CD4-positive, alpha-beta T cell treated with Interleukin-4 for 4 hours (primary cell): ENCODE results near the gene TRDN.

ENCODE experiments used
- DNase-seq: peaks from one replicate; pipeline ENCODE4 v3.0.0-alpha.2; 2020

TRDN gene, protein sequence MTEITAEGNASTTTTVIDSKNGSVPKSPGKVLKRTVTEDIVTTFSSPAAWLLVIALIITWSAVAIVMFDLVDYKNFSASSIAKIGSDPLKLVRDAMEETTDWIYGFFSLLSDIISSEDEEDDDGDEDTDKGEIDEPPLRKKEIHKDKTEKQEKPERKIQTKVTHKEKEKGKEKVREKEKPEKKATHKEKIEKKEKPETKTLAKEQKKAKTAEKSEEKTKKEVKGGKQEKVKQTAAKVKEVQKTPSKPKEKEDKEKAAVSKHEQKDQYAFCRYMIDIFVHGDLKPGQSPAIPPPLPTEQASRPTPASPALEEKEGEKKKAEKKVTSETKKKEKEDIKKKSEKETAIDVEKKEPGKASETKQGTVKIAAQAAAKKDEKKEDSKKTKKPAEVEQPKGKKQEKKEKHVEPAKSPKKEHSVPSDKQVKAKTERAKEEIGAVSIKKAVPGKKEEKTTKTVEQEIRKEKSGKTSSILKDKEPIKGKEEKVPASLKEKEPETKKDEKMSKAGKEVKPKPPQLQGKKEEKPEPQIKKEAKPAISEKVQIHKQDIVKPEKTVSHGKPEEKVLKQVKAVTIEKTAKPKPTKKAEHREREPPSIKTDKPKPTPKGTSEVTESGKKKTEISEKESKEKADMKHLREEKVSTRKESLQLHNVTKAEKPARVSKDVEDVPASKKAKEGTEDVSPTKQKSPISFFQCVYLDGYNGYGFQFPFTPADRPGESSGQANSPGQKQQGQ

GRCh38 chr6:123636782-123637181 is at the start of gene TRDN:
TRDN (minus strand) TSS chr6:123636950; CDS start chr6:123636775, 175 bp downstream.
- DNase-seq, result no peak

DNA sequence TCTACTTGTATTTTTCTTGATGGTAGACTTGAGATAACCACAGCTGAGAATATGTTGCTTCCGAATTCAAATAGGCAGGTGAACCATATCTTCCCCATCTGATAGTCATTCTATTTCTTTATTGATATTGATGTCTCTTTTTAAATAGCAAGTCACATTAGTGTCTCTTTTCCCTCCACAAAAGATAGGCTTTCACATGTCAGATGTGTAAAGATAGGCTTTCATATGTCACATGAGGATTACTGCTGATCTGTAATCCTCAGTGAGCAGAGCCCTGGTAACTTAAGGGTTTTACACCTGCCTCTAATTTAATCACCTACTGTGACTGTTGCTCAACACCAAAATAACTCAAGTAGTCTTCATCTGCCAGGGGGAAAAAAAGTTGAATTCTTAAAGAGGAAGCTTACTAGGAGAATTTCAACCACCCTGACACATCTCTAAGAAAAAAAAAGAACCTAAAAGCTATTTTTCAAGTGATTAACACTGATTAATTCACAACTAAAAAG is 45.3 kb upstream of the TRDN start:
- no peak for DNase-seq

DNA sequence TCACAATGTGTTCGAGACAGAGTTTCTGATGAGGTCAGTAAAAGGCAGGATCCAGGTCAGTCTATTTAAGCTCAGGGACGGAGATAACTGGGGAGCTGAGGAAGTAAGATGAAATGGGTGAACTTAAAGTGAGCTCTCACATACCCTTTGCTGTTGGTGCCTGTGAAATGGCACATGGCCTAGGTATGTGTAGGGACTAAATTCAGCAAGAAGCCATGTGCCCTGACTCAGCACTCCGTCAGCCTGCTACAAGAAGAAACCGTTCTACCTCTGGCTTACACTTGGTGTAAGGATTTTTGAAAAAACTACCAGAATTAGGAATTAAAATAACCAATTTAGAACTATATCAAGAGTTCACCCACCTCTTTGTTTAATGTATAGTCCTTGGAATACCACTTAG is 41.1 kb upstream of the TRDN start:
- no peak for DNase-seq

- no peak for DNase-seq
Observed at GRCh38 chr6:123676793-123677192, 40.0 kb upstream of the TRDN start.

- DNase-seq, result no peak
Observed at GRCh38 chr6:123668965-123669591, 32.3 kb upstream of the TRDN start.

- DNase-seq, result no peak
Observed at GRCh38 chr6:123668063-123668462, 31.3 kb upstream of the TRDN start.

DNA sequence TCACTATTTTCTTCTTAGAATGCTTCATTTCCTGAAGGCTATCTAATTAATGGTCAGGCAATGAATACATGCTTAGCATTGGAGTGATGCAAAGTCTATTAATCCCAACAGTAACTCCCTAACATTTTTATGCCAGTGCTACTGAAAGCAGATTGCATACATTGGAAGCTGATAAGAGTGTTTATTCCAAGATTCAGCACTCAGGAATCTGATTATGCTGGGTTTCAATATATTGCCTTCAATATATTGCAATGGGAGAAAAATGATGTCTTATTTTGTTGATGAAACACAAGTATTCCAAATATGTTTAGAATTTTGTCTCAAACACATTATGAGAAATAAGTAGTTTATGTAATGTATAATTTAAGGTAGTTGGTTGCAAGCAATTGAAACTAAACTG is 26.7 kb upstream of the TRDN start:
- no peak for DNase-seq

DNA sequence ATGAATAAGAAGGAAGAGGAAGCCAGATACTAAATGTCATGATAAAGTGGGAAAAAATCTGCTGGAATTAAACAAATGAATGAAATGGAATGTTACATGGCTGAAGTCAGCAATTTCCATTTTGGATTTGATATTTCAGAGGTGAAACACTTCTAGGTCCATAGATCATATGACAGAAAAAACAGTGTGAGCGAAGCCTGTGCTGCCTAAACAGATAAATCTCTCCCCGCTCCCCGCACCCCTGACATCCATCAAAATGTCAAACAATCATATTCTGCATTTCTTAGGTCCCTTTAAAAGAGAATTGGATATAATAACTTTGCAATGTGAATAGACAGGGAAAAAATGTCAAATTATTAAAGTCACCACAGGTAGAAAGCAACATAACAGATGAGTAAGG is 26.0 kb upstream of the TRDN start:
- DNase-seq, result no peak

DNA sequence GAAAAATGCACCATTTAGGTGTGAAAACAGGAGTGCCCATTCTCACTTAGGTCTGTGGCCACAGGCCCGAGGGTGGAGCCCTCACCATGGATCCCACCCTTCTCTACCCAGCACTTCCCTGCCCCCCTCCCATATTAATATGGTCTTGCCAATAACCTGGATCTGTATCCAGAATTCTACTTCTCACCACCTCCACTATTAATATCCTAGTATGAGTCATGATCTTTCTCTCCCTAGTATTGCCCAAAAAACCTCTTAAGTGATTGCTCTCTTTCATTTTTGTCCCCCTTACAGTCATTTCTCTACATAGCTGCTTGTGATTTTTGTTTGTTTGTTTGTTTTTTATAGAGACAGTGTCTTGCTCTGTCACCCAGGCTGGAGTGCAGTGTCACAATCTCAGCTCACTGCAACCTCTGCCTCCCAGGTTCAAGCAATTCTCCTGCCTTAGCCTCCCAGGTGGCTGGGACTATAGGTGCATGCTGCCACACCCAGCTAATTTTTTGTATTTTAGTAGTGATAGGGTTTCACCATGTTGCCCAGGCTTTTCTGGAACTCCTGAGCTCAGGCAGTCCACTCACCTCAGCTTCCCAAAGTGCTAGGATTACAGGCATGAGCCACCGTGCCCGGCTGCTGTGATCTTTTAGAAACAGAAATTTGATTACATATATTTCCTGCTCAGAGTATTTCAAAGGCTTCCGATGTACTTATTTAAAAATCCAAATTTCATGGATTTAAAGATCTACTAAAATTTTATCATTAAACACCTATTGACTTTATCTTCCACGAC is 24.5 kb upstream of the TRDN start:
- no peak for DNase-seq

GRCh38 chr6:123659960-123660748 is 23.4 kb upstream of the TRDN start:
- DNase-seq, result no peak

DNA sequence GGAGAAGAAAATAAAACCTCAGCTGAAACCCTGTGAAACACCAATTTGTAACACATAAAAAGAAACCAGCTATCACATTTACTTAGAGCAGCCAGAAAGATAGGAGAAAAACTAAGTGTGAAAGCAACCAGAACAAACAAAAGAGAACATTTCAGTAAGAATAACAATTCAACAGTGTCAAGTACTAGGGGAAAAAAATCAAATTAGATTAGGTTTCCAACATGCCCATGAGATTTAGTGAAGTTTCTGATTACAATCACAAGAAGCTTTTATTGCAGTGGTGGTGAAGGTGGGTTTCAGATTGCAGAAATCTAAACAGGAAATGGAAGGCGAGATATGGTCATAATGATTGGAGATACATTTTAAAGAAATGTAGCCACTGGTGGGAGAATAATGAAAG is 22.1 kb upstream of the TRDN start:
- DNase-seq, result no peak

GRCh38 chr6:123655521-123656306 is 19.0 kb upstream of the TRDN start:
- no peak for DNase-seq

DNA sequence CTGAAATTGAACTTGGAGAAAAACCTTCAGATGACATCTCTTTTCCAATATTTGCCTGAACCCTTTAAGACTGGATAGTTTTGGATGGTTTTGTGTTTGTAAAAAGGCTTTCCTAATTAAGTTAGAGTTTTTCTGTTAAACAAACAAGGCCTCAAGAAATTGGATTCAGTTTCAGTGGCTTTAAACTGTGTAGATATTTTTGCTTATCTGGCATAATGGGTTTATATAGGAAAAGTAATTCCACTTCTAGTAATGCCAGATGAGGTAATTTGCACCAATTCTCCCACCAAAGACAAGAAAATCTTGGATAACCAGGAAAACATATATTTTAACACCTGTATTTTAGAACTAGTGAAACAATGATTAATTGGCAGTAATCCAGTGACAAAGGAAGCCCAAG is 12.0 kb upstream of the TRDN start:
- no peak for DNase-seq

DNA sequence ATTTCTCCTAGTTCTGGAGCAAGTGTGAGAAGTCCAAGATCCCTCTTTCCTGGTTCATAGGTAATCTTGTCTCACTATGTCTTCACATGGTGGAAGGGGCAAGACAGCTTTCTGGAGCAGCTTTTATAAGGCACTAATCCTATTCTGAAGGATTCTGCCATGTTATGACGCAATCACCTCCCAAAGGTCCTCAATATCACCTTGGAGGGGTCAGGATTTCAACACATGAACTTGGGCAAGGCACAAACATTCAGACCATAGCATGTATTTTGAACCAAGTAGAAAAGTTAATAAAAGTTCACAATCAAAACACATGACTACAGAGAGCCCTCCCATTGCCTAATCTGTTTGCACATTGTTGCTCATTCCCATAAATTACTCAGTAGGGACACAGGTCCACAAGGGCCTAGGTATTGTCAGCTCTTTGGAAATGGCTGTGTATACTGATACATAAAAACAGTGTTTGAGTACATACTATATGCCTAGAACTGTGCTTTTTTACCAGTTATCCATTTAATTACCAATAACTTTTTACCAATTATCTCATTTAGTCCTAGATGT is 11.3 kb upstream of the TRDN start:
- DNase-seq, result no peak

- DNase-seq, result no peak
Observed at GRCh38 chr6:123641497-123641896, 4.7 kb upstream of the TRDN start.

DNA sequence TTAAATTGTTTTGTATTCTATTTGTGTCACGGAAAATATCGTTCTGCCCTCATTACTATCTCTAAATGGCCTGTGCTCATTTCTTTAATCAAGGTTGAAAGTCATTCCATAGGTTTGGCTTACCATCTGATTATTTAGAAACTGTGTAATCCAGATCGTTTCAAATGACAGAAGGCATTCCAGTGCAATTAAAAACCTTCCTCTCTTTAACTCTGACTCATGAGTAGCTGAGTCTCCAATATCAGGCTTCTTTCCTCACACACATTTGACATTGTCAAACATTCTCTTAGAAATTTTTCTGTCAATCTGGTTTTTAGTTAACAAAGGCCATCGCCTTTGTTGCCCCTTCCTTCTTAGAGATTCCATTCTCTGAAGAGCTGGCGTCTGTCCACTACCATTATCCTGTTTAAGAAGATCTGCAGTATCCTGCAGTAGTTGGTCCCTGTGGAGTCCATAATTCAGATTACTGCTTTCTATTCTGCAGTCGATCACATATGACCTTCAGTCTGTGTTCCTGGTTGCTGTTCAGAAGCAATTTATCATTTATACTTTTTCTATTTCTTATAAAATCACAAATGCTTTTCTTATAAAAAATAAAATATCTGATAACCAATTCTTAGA is 3.9 kb upstream of the TRDN start:
- no peak for DNase-seq

DNA sequence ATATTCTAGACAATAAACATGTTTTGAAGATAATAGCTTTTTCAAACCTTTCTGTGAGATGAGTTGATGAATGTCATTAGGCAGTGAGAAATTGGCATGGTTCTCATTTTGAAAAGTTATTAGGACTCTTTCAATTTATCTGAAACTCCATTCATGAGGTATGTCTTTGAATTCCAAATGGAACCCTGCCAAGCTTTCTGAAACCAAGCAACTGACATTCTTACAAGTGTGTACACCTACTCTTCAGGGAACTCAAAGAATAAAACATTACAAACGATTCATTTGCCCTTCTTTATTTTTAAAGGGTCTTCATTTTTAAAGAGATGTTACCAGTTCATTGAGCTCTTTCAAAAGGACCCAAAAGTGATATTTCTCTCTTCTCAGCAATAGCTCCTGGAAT is 2.1 kb upstream of the TRDN start:
- DNase-seq, result no peak

- DNase-seq, result no peak
Observed at GRCh38 chr6:123636282-123636681, 468 bp downstream of the TRDN start.

GRCh38 chr6:123635567-123635966 is 1.2 kb downstream of the TRDN start:
- no peak for DNase-seq

DNA sequence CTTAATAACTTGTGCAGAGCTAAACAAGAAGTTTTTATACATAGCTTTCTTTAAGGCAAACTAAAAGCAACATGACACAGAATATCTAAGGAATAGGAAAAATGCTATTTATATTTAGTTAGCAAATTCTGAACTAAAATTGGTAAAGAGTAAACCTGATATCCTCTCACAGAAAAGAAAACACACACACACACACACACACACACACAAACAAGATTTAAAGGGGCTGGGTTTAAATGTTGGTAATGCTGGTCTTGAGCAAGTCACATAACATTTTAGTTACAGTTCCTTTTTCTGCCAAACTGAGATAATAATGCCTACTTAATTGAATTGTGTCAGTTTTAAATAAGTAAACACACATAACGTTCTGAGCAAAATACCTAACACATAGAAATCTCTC is 1.6 kb downstream of the TRDN start:
- no peak for DNase-seq
